ENCODE results near the gene PAQR8. TPM values are rescaled to one million over a fixed set of nuclear protein-coding genes. Genes with fewer than 3 reads are reported as not detected.
A peak's percentile ranks its signal among the peaks of the same experiment; 100 is the strongest.

PAQR8 gene
- polyA plus RNA-seq, 1 experiment, result 4.6 TPM

GRCh38 chr6:52362443-52363227, 684 bp downstream of the PAQR8 start:
- Histone ChIP-seq H3K9me3 (ENCODE audit: control insufficient read depth, insufficient read depth, low read length) (no peaks in the 10 kb centered on the region; the same call in 1 of the 2 replicates), H3K27me3 (ENCODE audit: control insufficient read depth, insufficient read depth, low read length) (no peaks in the 10 kb centered on the region), H3K4me3 (ENCODE audit: low read depth, low read length) (peak overlapping the region; percentile 77), H3K27ac (ENCODE audit: low read depth, low read length) (no peak overlapping the region)
- DNase-seq (ENCODE audit: low read depth, low spot score), result no peak
- TF ChIP-seq CTCF (IDR thresholded peaks at IDR 0.05; ENCODE audit: low read depth, low read length), result peak; percentile 27; the same call in 1 of the 2 replicates
- ChIA-PET CTCF (interaction anchor here (0.6 to 4.3 kb wide), 6 partner anchors 11 to 98 kb away, joined by 3 to 26 read pairs (median 4); partner anchors contain the start of gene MCM3), POLR2A (interaction anchor here (0.6 to 1.6 kb wide), 5 partner anchors 10 to 78 kb away, joined by 3 to 8 read pairs (median 4); partner anchors contain the start of gene MCM3)

GRCh38 chr6:52363228-52363867, 1.4 kb downstream of the PAQR8 start:
- Histone ChIP-seq H3K4me3 (ENCODE audit: low read depth, low read length) (peak overlapping the region; percentile 77), H3K27ac (ENCODE audit: low read depth, low read length) (no peak overlapping the region), H3K9me3 (ENCODE audit: control insufficient read depth, insufficient read depth, low read length) (no peaks in the 10 kb centered on the region; the same call in 1 of the 2 replicates), H3K27me3 (ENCODE audit: control insufficient read depth, insufficient read depth, low read length) (no peaks in the 10 kb centered on the region)
- DNase-seq (ENCODE audit: low read depth, low spot score), result no peak
- TF ChIP-seq CTCF (IDR thresholded peaks at IDR 0.05; ENCODE audit: low read depth, low read length), result no peak
- ChIA-PET POLR2A (no interaction called here), CTCF (interaction anchor here (0.8 to 1.3 kb wide), 4 partner anchors 37 to 100 kb away, joined by 3 to 7 read pairs (median 4); partner anchors contain the start of gene MCM3)

GRCh38 chr6:52364480-52365166, 2.7 kb downstream of the PAQR8 start:
- H3K9me3 ChIP-seq (ENCODE audit: control insufficient read depth, insufficient read depth, low read length), result no peaks in the 10 kb centered on the region; the same call in 1 of the 2 replicates
- no peak overlapping the region for H3K27ac ChIP-seq (ENCODE audit: low read depth, low read length)
- ChIA-PET POLR2A (interaction anchor here (0.7 kb wide), 1 partner anchor 28 kb away, joined by 4 read pairs; no protein-coding TSS in a partner anchor), CTCF (interaction anchor here (0.6 to 1.3 kb wide), 8 partner anchors 17 to 298 kb away, joined by 3 to 7 read pairs (median 3); no protein-coding TSS in a partner anchor)
- DNase-seq (ENCODE audit: low read depth, low spot score), result no peak
- no peak overlapping the region for H3K4me3 ChIP-seq (ENCODE audit: low read depth, low read length)
- no peak for TF ChIP-seq CTCF (IDR thresholded peaks at IDR 0.05; ENCODE audit: low read depth, low read length)
- no peaks in the 10 kb centered on the region for H3K27me3 ChIP-seq (ENCODE audit: control insufficient read depth, insufficient read depth, low read length)

GRCh38 chr6:52365317-52365716, 3.4 kb downstream of the PAQR8 start:
- DNase-seq (ENCODE audit: low read depth, low spot score), result no peak
- no peak overlapping the region for H3K27ac ChIP-seq (ENCODE audit: low read depth, low read length)
- CTCF ChIA-PET, result interaction anchor here (0.9 to 1.4 kb wide), 5 partner anchors 15 to 105 kb away, joined by 3 to 4 read pairs (median 3); partner anchors contain the start of gene MCM3
- no peak for TF ChIP-seq CTCF (IDR thresholded peaks at IDR 0.05; ENCODE audit: low read depth, low read length)
- H3K4me3 ChIP-seq (ENCODE audit: low read depth, low read length), result no peak overlapping the region
- no peaks in the 10 kb centered on the region; the same call in 1 of the 2 replicates for H3K9me3 ChIP-seq (ENCODE audit: control insufficient read depth, insufficient read depth, low read length)
- POLR2A ChIA-PET, result no interaction called here
- no peaks in the 10 kb centered on the region for H3K27me3 ChIP-seq (ENCODE audit: control insufficient read depth, insufficient read depth, low read length)

All from AG04450 (cell line).